ENCODE measurements around the gene GFOD1. TPM values are rescaled to one million over a fixed set of nuclear protein-coding genes. Genes with fewer than 3 reads are reported as not detected.

GFOD1 gene
- total RNA-seq, 2 donors from 2014 or later, result 10.0 to 12.2 TPM

- TF ChIP-seq POLR2A (IDR thresholded peaks at IDR 0.05), result no peak
- no peak for TF ChIP-seq POLR2AphosphoS5 (IDR thresholded peaks at IDR 0.05)
- no peak overlapping the region for H3K4me3 ChIP-seq
- WGBS, result 100% methylated on average over 1 of the region's 1 CpG
- no peaks in the 10 kb centered on the region for H3K36me3 ChIP-seq
- intact Hi-C loops (cut with DNase I), result no loop called here
- no peak for DNase-seq (ENCODE audit: low spot score)
- H3K9me3 ChIP-seq, result no peaks in the 10 kb centered on the region
- no peaks in the 10 kb centered on the region for H3K27me3 ChIP-seq (replicated peaks; ENCODE audit: insufficient read depth)
- no peak overlapping the region for H3K27ac ChIP-seq
- H3K4me1 ChIP-seq (replicated peaks), result no peaks in the 10 kb centered on the region
Observed at GRCh38 chr6:13439644-13440043, 47.8 kb downstream of the GFOD1 start.

- Histone ChIP-seq H3K36me3 (no peaks in the 10 kb centered on the region), H3K4me1 (replicated peaks) (no peaks in the 10 kb centered on the region), H3K27ac (no peak overlapping the region), H3K27me3 (replicated peaks; ENCODE audit: insufficient read depth) (no peaks in the 10 kb centered on the region), H3K4me3 (no peak overlapping the region), H3K9me3 (no peaks in the 10 kb centered on the region)
- WGBS, result 100% methylated on average over 1 of the region's 1 CpG
- intact Hi-C loops (cut with DNase I), result no loop called here
- TF ChIP-seq POLR2AphosphoS5 (IDR thresholded peaks at IDR 0.05), result no peak
- TF ChIP-seq CTCF (IDR thresholded peaks at IDR 0.05), result no peak
- no peak for TF ChIP-seq POLR2A (IDR thresholded peaks at IDR 0.05)
- no peak for DNase-seq (ENCODE audit: low spot score)
Observed at GRCh38 chr6:13438126-13438525, 49.3 kb downstream of the GFOD1 start.

- H3K27ac ChIP-seq, result no peak overlapping the region
- H3K4me1 ChIP-seq (replicated peaks), result no peaks in the 10 kb centered on the region
- TF ChIP-seq CTCF (IDR thresholded peaks at IDR 0.05), result no peak
- no peak overlapping the region for H3K4me3 ChIP-seq
- H3K27me3 ChIP-seq (replicated peaks; ENCODE audit: insufficient read depth), result no peaks in the 10 kb centered on the region
- H3K9me3 ChIP-seq, result no peaks in the 10 kb centered on the region
- WGBS, result 78% methylated on average over 3 of the region's 3 CpGs
- no peak for DNase-seq (ENCODE audit: low spot score)
- H3K36me3 ChIP-seq, result no peaks in the 10 kb centered on the region
- intact Hi-C loops (cut with DNase I), result no loop called here
Observed at GRCh38 chr6:13437218-13437996, 50.0 kb downstream of the GFOD1 start.

- WGBS, result 68% methylated on average over 7 of the region's 7 CpGs
- no peak for DNase-seq (ENCODE audit: low spot score)
- H3K36me3 ChIP-seq, result no peaks in the 10 kb centered on the region
- no peak overlapping the region for H3K27ac ChIP-seq
- intact Hi-C loops (cut with DNase I), result no loop called here
- no peaks in the 10 kb centered on the region for H3K27me3 ChIP-seq (replicated peaks; ENCODE audit: insufficient read depth)
- H3K4me3 ChIP-seq, result no peak overlapping the region
- H3K9me3 ChIP-seq, result no peaks in the 10 kb centered on the region
- no peaks in the 10 kb centered on the region for H3K4me1 ChIP-seq (replicated peaks)
- TF ChIP-seq POLR2AphosphoS5 (IDR thresholded peaks at IDR 0.05) (no peak), POLR2A (IDR thresholded peaks at IDR 0.05) (no peak), CTCF (IDR thresholded peaks at IDR 0.05) (no peak)
Observed at GRCh38 chr6:13436399-13437217, 50.8 kb downstream of the GFOD1 start.

- Histone ChIP-seq H3K36me3 (no peaks in the 10 kb centered on the region), H3K4me1 (replicated peaks) (no peaks in the 10 kb centered on the region), H3K27ac (no peak overlapping the region), H3K9me3 (no peaks in the 10 kb centered on the region), H3K4me3 (no peak overlapping the region), H3K27me3 (replicated peaks; ENCODE audit: insufficient read depth) (no peaks in the 10 kb centered on the region)
- no peak for DNase-seq (ENCODE audit: low spot score)
- TF ChIP-seq CTCF (IDR thresholded peaks at IDR 0.05) (no peak), POLR2A (IDR thresholded peaks at IDR 0.05) (no peak), POLR2AphosphoS5 (IDR thresholded peaks at IDR 0.05) (no peak)
- 51% methylated on average over 4 of the region's 4 CpGs for WGBS
- intact Hi-C loops (cut with DNase I), result no loop called here
Observed at GRCh38 chr6:13435477-13436246, 51.7 kb downstream of the GFOD1 start.
